Panc1 (cell line): ENCODE results near the gene NUP93. TPM values are rescaled to one million over a fixed set of nuclear protein-coding genes. Genes with fewer than 3 reads are reported as not detected.
"Not testable (repeated sequence)": the region's sequence is repeated elsewhere in the genome, so short reads cannot be mapped to it uniquely, and the experiment has no call there.

ENCODE experiments used
- ATAC-seq: fragments of 200-7000 bp; cut with Tn5 transposase; 2 replicates; pipeline ENCODE4 v1.9.1; 2020; ENCODE audit warnings: mild to moderate bottlenecking, moderate library complexity
- BruUV-seq: library from RNA; stranded (reverse); fragments of 400-500 nt; replicated peaks from 2 replicates; lab custom pipeline; 2021; lab: Mats Ljungman, UMichigan
- CTCF ChIA-PET: fragments of 300-600 bp; sonication (Branson Sonifier 250); formaldehyde crosslinking; loops from one replicate; lab custom pipeline; 2022; ENCODE audit warnings: antibody characterized with exemption; lab: Charles Lee
- POLR2A ChIA-PET: fragments of 300-600 bp; sonication (Branson Sonifier 250); formaldehyde crosslinking; loops from one replicate; lab custom pipeline; 2022; ENCODE audit warnings: antibody characterized with exemption; lab: Charles Lee
- DNase-seq: peaks from one replicate; pipeline ENCODE4 v3.0.0-alpha.2; 2010; ENCODE audit warnings: low read depth, low spot score
- H3K27ac ChIP-seq: 2 replicates; pipeline ENCODE4 v1.5.1; 2011; ENCODE audit warnings: mild to moderate bottlenecking, low read length, inconsistent platforms
- H3K27me3 ChIP-seq: fragments of 200-500 bp; sonication (Bioruptor generic); 2 replicates; pipeline ENCODE4 v1.6.0; 2014; ENCODE audit warnings: low read length, inconsistent platforms; ENCODE audit not compliant: control insufficient read depth, insufficient read depth
- H3K36me3 ChIP-seq: fragments of 200-500 bp; sonication (Bioruptor generic); 2 replicates; pipeline ENCODE4 v1.5.1; 2014; ENCODE audit warnings: inconsistent platforms, mild to moderate bottlenecking, low read length, moderate library complexity; ENCODE audit not compliant: control insufficient read depth, insufficient read depth
- H3K4me1 ChIP-seq: 2 replicates; pipeline ENCODE4 v1.5.1; 2011; ENCODE audit warnings: inconsistent platforms, mild to moderate bottlenecking, low read length, moderate library complexity; ENCODE audit not compliant: control insufficient read depth, insufficient read depth
- H3K4me3 ChIP-seq, 2 experiments: 2 replicates each; pipeline ENCODE4 v1.5.1; 2011 to 2012; ENCODE audit warnings: low read depth in 2 of 2, low read length in 2 of 2, mild to moderate bottlenecking in 2 of 2, inconsistent platforms in 1 of 2, moderate library complexity in 1 of 2
- H3K9me3 ChIP-seq: fragments of 200-500 bp; sonication (Bioruptor generic); 2 replicates; pipeline ENCODE4 v1.5.1; 2014; ENCODE audit warnings: low read depth, mild to moderate bottlenecking, inconsistent platforms, low read length, moderate library complexity; ENCODE audit not compliant: control insufficient read depth, insufficient read depth
- CTCF ChIP-seq: fragments of 450-650 bp; IDR thresholded peaks from 2 replicates; pipeline ENCODE4 v1.5.1; 2017; ENCODE audit warnings: mild to moderate bottlenecking
- POLR2AphosphoS5 ChIP-seq: IDR thresholded peaks from 2 replicates; pipeline ENCODE4 v1.6.1; 2012; ENCODE audit warnings: mild to moderate bottlenecking, low read depth, low read length, moderate library complexity
- REST ChIP-seq, 2 experiments: IDR thresholded peaks; 2 replicates each; pipeline ENCODE4 v1.6.1; 2011 to 2012; ENCODE audit warnings: low read depth in 2 of 2, control low read depth in 1 of 2, low read length in 1 of 2, mild to moderate bottlenecking in 1 of 2, moderate library complexity in 1 of 2; ENCODE audit not compliant: insufficient read depth in 1 of 2
- SIN3A ChIP-seq: IDR thresholded peaks from 2 replicates; pipeline ENCODE4 v1.6.1; 2012; ENCODE audit warnings: low read depth, mild to moderate bottlenecking, low read length, moderate library complexity, borderline replicate concordance; ENCODE audit not compliant: insufficient read depth
- TCF7L2 ChIP-seq: IDR thresholded peaks from 2 replicates; pipeline ENCODE4 v1.6.1; 2011; ENCODE audit warnings: mild to moderate bottlenecking, low read depth, low read length, inconsistent platforms
- in situ Hi-C: cut with HindIII; loops from 2 replicates; pipeline ENCODE4 v1.10.0; 2016; ENCODE audit warnings: low sequenced_read_pairs, low pct_unique_long_range_greater_than_20kb
- intact Hi-C: fragments of 100-400 bp; cut with micrococcal nuclease; formaldehyde crosslinking; loops from one replicate; pipeline ENCODE4 v1.10.0; 2022; ENCODE audit not compliant: unreplicated experiment
- total RNA-seq: library from RNA; stranded (reverse); gene quantifications from one replicate; pipeline ENCODE4 v1.2.1, GENCODE V29; 2021; ENCODE audit not compliant: unreplicated experiment

NUP93 gene
- total RNA-seq, 1 experiment from 2014 or later, result 88.5 TPM

GRCh38 chr16:56884026-56884582, 154.2 kb downstream of the NUP93 start:
- no peak overlapping the region for H3K27ac ChIP-seq
- no peaks in the 10 kb centered on the region for H3K4me1 ChIP-seq
- intact Hi-C loops (no loop called here), in situ Hi-C loops (no loop called here)
- H3K36me3 ChIP-seq, result no peaks in the 10 kb centered on the region
- H3K27me3 ChIP-seq, result no peaks in the 10 kb centered on the region
- no peak for ATAC-seq
- no peaks in the 10 kb centered on the region for H3K9me3 ChIP-seq
- CTCF ChIA-PET, result no interaction called here
- no peak for DNase-seq
- H3K4me3 ChIP-seq, result no peak overlapping the region
- TF ChIP-seq REST (IDR thresholded peaks at IDR 0.05; ENCODE audit: insufficient read depth in 1 of 2, low read depth in 2 of 2, low read length in 1 of 2) (no peak), POLR2AphosphoS5 (no peak), SIN3A (no peak), CTCF (no peak), TCF7L2 (no peak)
- POLR2A ChIA-PET, result no interaction called here
- BruUV-seq, result no TSS peak

- in situ Hi-C loops, POLR2A ChIA-PET, H3K4me1 ChIP-seq, H3K27ac ChIP-seq, BruUV-seq, H3K9me3 ChIP-seq, H3K4me3 ChIP-seq, intact Hi-C loops, DNase-seq, H3K27me3 ChIP-seq, ATAC-seq, H3K36me3 ChIP-seq, CTCF ChIA-PET: not testable (repeated sequence)
Observed at GRCh38 chr16:56884929-56885328, 155.0 kb downstream of the NUP93 start.

GRCh38 chr16:56885446-56886162, 155.7 kb downstream of the NUP93 start:
- intact Hi-C loops, result no loop called here
- BruUV-seq, result no TSS peak
- in situ Hi-C loops, result no loop called here
- no peaks in the 10 kb centered on the region for H3K4me1 ChIP-seq
- no peak for TF ChIP-seq POLR2AphosphoS5
- no peak for TF ChIP-seq CTCF
- no peak for TF ChIP-seq REST (IDR thresholded peaks at IDR 0.05; ENCODE audit: insufficient read depth in 1 of 2, low read depth in 2 of 2, low read length in 1 of 2)
- TF ChIP-seq TCF7L2, result no peak
- no peak for TF ChIP-seq SIN3A
- DNase-seq (no peak), ATAC-seq (no peak)
- no peak overlapping the region for H3K4me3 ChIP-seq
- no peaks in the 10 kb centered on the region for H3K9me3 ChIP-seq
- H3K27ac ChIP-seq, result no peak overlapping the region
- ChIA-PET POLR2A (no interaction called here), CTCF (no interaction called here)
- H3K36me3 ChIP-seq, result no peaks in the 10 kb centered on the region
- no peaks in the 10 kb centered on the region for H3K27me3 ChIP-seq
